HEK293T (cell line): ENCODE results near the gene IFIT1B.

Experiments
- FOXM1 ChIP-seq: fragments of 450-650 bp; IDR thresholded peaks from 2 replicates; pipeline ENCODE4 v1.6.1; 2017; ENCODE audit warnings: mild to moderate bottlenecking, borderline replicate concordance
- NFRKB ChIP-seq: fragments of 450-650 bp; IDR thresholded peaks from 2 replicates; pipeline ENCODE4 v1.6.1; 2016; ENCODE audit warnings: mild to moderate bottlenecking, moderate library complexity
- ZNF384 ChIP-seq: fragments of 450-650 bp; IDR thresholded peaks from 2 replicates; pipeline ENCODE4 v1.6.1; 2016

DNA sequence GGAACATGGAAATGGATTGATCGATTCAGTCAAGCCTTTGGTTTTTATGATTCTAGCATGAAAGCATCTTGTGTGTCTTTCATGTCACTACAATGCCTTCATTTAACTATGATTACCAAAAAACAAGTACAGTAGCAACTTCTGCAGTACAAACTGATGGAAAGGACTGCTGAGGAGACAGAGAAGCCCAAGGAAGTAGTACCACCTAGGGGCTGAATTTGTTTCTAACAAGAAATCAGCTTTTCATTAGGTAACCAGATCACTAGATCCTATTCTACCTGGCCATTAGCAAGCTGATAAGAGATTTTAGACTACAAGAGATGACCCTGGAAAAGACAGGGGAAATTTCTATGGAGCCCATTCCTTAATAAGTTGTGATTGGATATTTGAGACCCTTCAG, 11.4 kb downstream of the IFIT1B start:
- TF ChIP-seq FOXM1: no peak
- no peak for TF ChIP-seq ZNF384
- TF ChIP-seq NFRKB: no peak
